ENCODE data around the gene TBC1D5. TPM values are rescaled to one million over a fixed set of nuclear protein-coding genes. Genes with fewer than 3 reads are reported as not detected.

The TBC1D5 gene
- total and polyA plus RNA-seq, 12 donors = 6.7 to 35.6 (median 30.5) TPM

GRCh38 chr3:17555525-17555924, 186.9 kb downstream of the TBC1D5 start:
- Histone ChIP-seq H3K27me3 (no peaks in the 10 kb centered on the region), H3K27ac (no peak overlapping the region), H3K4me1 (peaks cover 0 to 36% (median 22%) of the 10 kb centered on the region in 9 donors), H3K9me3 (no peaks in the 10 kb centered on the region), H3K36me3 (no peaks in the 10 kb centered on the region), H3K4me3 (no peak overlapping the region)
- intact Hi-C loops (cut with DNase I) = no loop called here
- TF ChIP-seq CTCF (IDR thresholded peaks at IDR 0.05) = no peak
- no peak for DNase-seq
- ATAC-seq = no peak
- WGBS, 2 donors = 91 to 97% methylated on average over 2 of the region's 2 CpGs

GRCh38 chr3:17554078-17554477, 188.4 kb downstream of the TBC1D5 start:
- peak overlapping the region in 2 of 10 donors; percentile 51 to 63 for H3K27ac ChIP-seq
- intact Hi-C loops (cut with DNase I) = loop anchor here in 1 of 10 donors (5.0 kb wide), 1 partner anchor 72 kb away; no protein-coding TSS in a partner anchor
- H3K36me3 ChIP-seq = no peaks in the 10 kb centered on the region

GRCh38 chr3:17553080-17553479, 189.4 kb downstream of the TBC1D5 start:
- Histone ChIP-seq H3K4me1 (peaks cover 0 to 37% (median 22%) of the 10 kb centered on the region in 9 donors), H3K27me3 (no peaks in the 10 kb centered on the region), H3K36me3 (no peaks in the 10 kb centered on the region), H3K27ac (peak overlapping the region in 9 of 10 donors; percentile 36 to 79 (median 68)), H3K4me3 (no peak overlapping the region), H3K9me3 (no peaks in the 10 kb centered on the region)
- peak; percentile 61 to 98 (median 96) for ATAC-seq
- DNase-seq = no peak
- no peak for TF ChIP-seq CTCF (IDR thresholded peaks at IDR 0.05)
- WGBS, 2 donors = 5 to 9% methylated on average over 1 of the region's 1 CpG
- intact Hi-C loops (cut with DNase I) = loop anchor here in 1 of 10 donors (5.0 kb wide), 1 partner anchor 71 kb away; no protein-coding TSS in a partner anchor

More at GRCh38 chr3:17554078-17554477, 188.4 kb downstream of the TBC1D5 start:
- no peak overlapping the region for H3K4me3 ChIP-seq
- peaks cover 0 to 37% (median 22%) of the 10 kb centered on the region in 9 donors for H3K4me1 ChIP-seq
- TF ChIP-seq CTCF (IDR thresholded peaks at IDR 0.05) = no peak
- no peaks in the 10 kb centered on the region for H3K9me3 ChIP-seq
- ATAC-seq (no peak), DNase-seq (no peak)
- H3K27me3 ChIP-seq = no peaks in the 10 kb centered on the region
- 92% methylated on average over 4 of the region's 4 CpGs for WGBS, 2 donors

- peaks cover 0 to 37% (median 22%) of the 10 kb centered on the region in 9 donors for H3K4me1 ChIP-seq
- ATAC-seq = peak in 6 of 8 donors; percentile 31 to 48 (median 38)
- intact Hi-C loops (cut with DNase I) = loop anchor here in 1 of 10 donors (5.0 kb wide), 1 partner anchor 70 kb away; no protein-coding TSS in a partner anchor
- H3K36me3 ChIP-seq = no peaks in the 10 kb centered on the region
- H3K4me3 ChIP-seq = no peak overlapping the region
- TF ChIP-seq CTCF (IDR thresholded peaks at IDR 0.05) = no peak
- DNase-seq = no peak
- no peaks in the 10 kb centered on the region for H3K27me3 ChIP-seq
- H3K27ac ChIP-seq = peak overlapping the region in 9 of 10 donors; percentile 36 to 79 (median 68)
- H3K9me3 ChIP-seq = no peaks in the 10 kb centered on the region
Observed at GRCh38 chr3:17552351-17552750, 190.1 kb downstream of the TBC1D5 start.
